Measurements from ENCODE around the gene ZCCHC9.

ZCCHC9 gene

GRCh38 chr5:81353189-81353588 is 51.8 kb downstream of the ZCCHC9 start:
- no peak overlapping the region for H2AFZ ChIP-seq (ENCODE audit: low read depth)
- H3K36me3 ChIP-seq (ENCODE audit: insufficient read depth) = no peaks in the 10 kb centered on the region
- H3K9ac ChIP-seq = no peak overlapping the region
- no peak for TF ChIP-seq CTCF (conservative IDR thresholded peaks at IDR 0.05; ENCODE audit: low read depth, low read length)
- no peaks in the 10 kb centered on the region for H3K4me1 ChIP-seq (ENCODE audit: low read depth, poor library complexity, severe bottlenecking)
- H3K4me3 ChIP-seq (IDR thresholded peaks at IDR 0.05; ENCODE audit: insufficient read depth, low read depth, low read length) = no peak overlapping the region
- no peaks in the 10 kb centered on the region for H4K20me1 ChIP-seq (ENCODE audit: insufficient read depth)
- no peak overlapping the region for H3K4me2 ChIP-seq
- no peaks in the 10 kb centered on the region for H3K79me2 ChIP-seq (ENCODE audit: insufficient read depth, low read depth)
- no peak overlapping the region for H3K27ac ChIP-seq
- no peaks in the 10 kb centered on the region for H3K27me3 ChIP-seq (ENCODE audit: insufficient read depth, low read depth)

GRCh38 chr5:81354093-81354492 is 52.7 kb downstream of the ZCCHC9 start:
- TF ChIP-seq CTCF (conservative IDR thresholded peaks at IDR 0.05; ENCODE audit: low read depth, low read length) = no peak
- Histone ChIP-seq H3K4me3 (IDR thresholded peaks at IDR 0.05; ENCODE audit: insufficient read depth, low read depth, low read length) (no peak overlapping the region), H3K4me2 (no peak overlapping the region), H3K9ac (no peak overlapping the region), H3K27me3 (ENCODE audit: insufficient read depth, low read depth) (no peaks in the 10 kb centered on the region), H3K4me1 (ENCODE audit: low read depth, poor library complexity, severe bottlenecking) (no peaks in the 10 kb centered on the region), H3K27ac (no peak overlapping the region), H3K79me2 (ENCODE audit: insufficient read depth, low read depth) (no peaks in the 10 kb centered on the region), H4K20me1 (ENCODE audit: insufficient read depth) (no peaks in the 10 kb centered on the region), H3K36me3 (ENCODE audit: insufficient read depth) (no peaks in the 10 kb centered on the region), H2AFZ (ENCODE audit: low read depth) (no peak overlapping the region)

- Histone ChIP-seq H3K79me2 (ENCODE audit: insufficient read depth, low read depth) (no peaks in the 10 kb centered on the region), H3K27me3 (ENCODE audit: insufficient read depth, low read depth) (no peaks in the 10 kb centered on the region), H3K27ac (no peak overlapping the region), H3K4me2 (no peak overlapping the region), H2AFZ (ENCODE audit: low read depth) (no peak overlapping the region), H3K36me3 (ENCODE audit: insufficient read depth) (no peaks in the 10 kb centered on the region), H3K9ac (no peak overlapping the region), H3K4me1 (ENCODE audit: low read depth, poor library complexity, severe bottlenecking) (no peaks in the 10 kb centered on the region), H3K4me3 (IDR thresholded peaks at IDR 0.05; ENCODE audit: insufficient read depth, low read depth, low read length) (no peak overlapping the region), H4K20me1 (ENCODE audit: insufficient read depth) (no peaks in the 10 kb centered on the region)
- no peak for TF ChIP-seq CTCF (conservative IDR thresholded peaks at IDR 0.05; ENCODE audit: low read depth, low read length)
These were observed 54.2 kb downstream of the ZCCHC9 start for GRCh38 chr5:81355291-81356251.

GRCh38 chr5:81359108-81359507 is 57.7 kb downstream of the ZCCHC9 start:
- Histone ChIP-seq H3K27me3 (ENCODE audit: insufficient read depth, low read depth) (no peaks in the 10 kb centered on the region), H3K9ac (no peak overlapping the region), H3K27ac (no peak overlapping the region), H2AFZ (ENCODE audit: low read depth) (no peak overlapping the region), H4K20me1 (ENCODE audit: insufficient read depth) (no peaks in the 10 kb centered on the region), H3K4me3 (IDR thresholded peaks at IDR 0.05; ENCODE audit: insufficient read depth, low read depth, low read length) (no peak overlapping the region), H3K4me1 (ENCODE audit: low read depth, poor library complexity, severe bottlenecking) (no peaks in the 10 kb centered on the region), H3K36me3 (ENCODE audit: insufficient read depth) (no peaks in the 10 kb centered on the region), H3K79me2 (ENCODE audit: insufficient read depth, low read depth) (no peaks in the 10 kb centered on the region), H3K4me2 (no peak overlapping the region)
- TF ChIP-seq CTCF (conservative IDR thresholded peaks at IDR 0.05; ENCODE audit: low read depth, low read length) = no peak

Measured in KMS-11 (cell line).